Neural progenitor cell (in vitro differentiated cells): ENCODE results near the gene STK4.

ENCODE experiments used
- CTCF ChIP-seq: fragments of 200-600 bp; sonication (generic); IDR thresholded peaks from 2 replicates; pipeline ENCODE4 v1.5.1; 2017; ENCODE audit warnings: antibody characterized with exemption, mild to moderate bottlenecking
- EZH2phosphoT487 ChIP-seq: fragments of 200-600 bp; sonication (generic); IDR thresholded peaks from 2 replicates; pipeline ENCODE4 v1.6.1; 2017; ENCODE audit warnings: antibody characterized with exemption

DNA sequence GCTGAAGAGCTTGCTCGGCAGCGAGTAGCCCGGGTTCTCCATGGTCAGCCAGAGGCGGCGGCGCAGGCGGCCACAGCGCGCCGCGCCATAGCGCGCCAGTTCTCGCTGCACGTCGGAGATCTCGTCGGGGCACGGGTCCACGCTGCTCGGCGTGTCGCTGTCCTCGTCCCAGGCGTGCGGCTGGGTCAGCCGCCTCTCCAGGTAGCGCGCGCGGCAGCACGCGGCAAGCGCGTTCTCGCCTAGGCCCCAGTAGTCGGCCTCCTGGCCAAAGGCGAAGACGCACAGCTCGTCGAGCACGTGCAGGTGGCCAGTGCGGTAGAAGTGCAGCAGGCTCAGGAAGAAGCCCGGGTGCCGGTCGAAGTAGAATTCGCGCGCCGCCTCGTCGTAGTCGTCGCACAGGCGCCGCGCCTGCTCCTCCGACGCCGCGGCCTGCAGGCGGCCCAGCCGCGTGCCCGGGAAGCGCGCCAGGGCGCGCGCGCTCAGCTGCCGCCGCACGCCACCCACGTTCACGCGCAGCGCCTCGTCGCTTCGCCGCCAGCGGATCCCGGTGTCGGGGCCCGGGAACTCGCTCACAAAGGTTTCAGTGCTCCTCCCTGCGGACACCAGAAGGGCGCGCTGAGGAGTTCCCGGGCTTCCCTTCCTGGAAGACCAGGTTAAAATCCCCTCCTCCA is 131.9 kb downstream of the STK4 start:
- peak; percentile 46 for TF ChIP-seq CTCF
- no peak for TF ChIP-seq EZH2phosphoT487
